Adrenal gland (tissue), 12 donors: ENCODE measurements around the gene HNF1A. TPM values are rescaled to one million over a fixed set of nuclear protein-coding genes. Genes with fewer than 3 reads are reported as not detected.

ENCODE experiments used
- DNase-seq, 7 donors: peaks; one replicate each; pipeline ENCODE4 v3.0.0-alpha.2; 2019 to 2020
- H3K27ac ChIP-seq, 5 donors: fragments of 200-600 bp; sonication (generic) in 4 of 5; 1 replicate in 3 of 5; 2 replicates in 2 of 5; pipeline versions ENCODE4 v1.5.1 to v1.8.0; 2016 to 2020; ENCODE audit warnings: mild to moderate bottlenecking in 1 of 5
- H3K27me3 ChIP-seq: fragments of 200-600 bp; 2 replicates; pipeline ENCODE4 v1.8.0; 2021
- H3K36me3 ChIP-seq, 2 donors: fragments of 200-600 bp; replicated peaks in 1 of 2; 1 replicate in 1 of 2; 2 replicates in 1 of 2; pipeline versions ENCODE4 v1.5.1 to v1.8.0; 2018 to 2022
- H3K4me1 ChIP-seq, 2 donors: fragments of 200-600 bp; replicated peaks in 1 of 2; 1 replicate in 1 of 2; 2 replicates in 1 of 2; pipeline versions ENCODE4 v1.5.1 to v1.8.0; 2018 to 2021
- H3K4me3 ChIP-seq, 4 donors: fragments of 200-600 bp; sonication (generic) in 3 of 4; one replicate each; pipeline ENCODE4 v1.5.1; 2016 to 2018
- H3K9me3 ChIP-seq, 3 donors: fragments of 200-600 bp; sonication (generic) in 1 of 3; replicated peaks in 1 of 3; 1 replicate in 2 of 3; 2 replicates in 1 of 3; pipeline versions ENCODE4 v1.5.1 to v1.8.0; 2016 to 2021
- CTCF ChIP-seq, 6 experiments: fragments of 450-650 bp in 4 of 6; fragments of 200-600 bp in 2 of 6; sonication (generic) in 1 of 6; IDR thresholded peaks; 1 replicate in 5 of 6; 2 replicates in 1 of 6; pipeline versions ENCODE4 v1.5.1 to v1.8.0; 2016 to 2021; ENCODE audit warnings: antibody characterized with exemption in 6 of 6, mild to moderate bottlenecking in 2 of 6, moderate library complexity in 1 of 6
- POLR2A ChIP-seq, 2 donors: fragments of 450-650 bp; IDR thresholded peaks; one replicate each; pipeline ENCODE4 v1.6.1; 2017; ENCODE audit warnings: antibody characterized with exemption in 2 of 2, mild to moderate bottlenecking in 2 of 2, moderate library complexity in 1 of 2
- WGBS, 4 donors: extraction: QIAGEN DNeasy Blood & Tissue Kit in 2 of 4; methylation state at CpG; one replicate each; pipeline versions ENCODE4 v1.1.5 to v1.1.7; 2013 to 2017; 5-methylcytosine and 5-hydroxymethylcytosine counted together
- intact Hi-C, 2 donors: fragments of 100-400 bp; cut with DNase I; formaldehyde crosslinking; loops; one replicate each; pipeline versions ENCODE4 v1.14.1 to v1.15.0; 2022 to 2023
- polyA plus RNA-seq, 3 donors: library from polyadenylated mRNA; stranded (reverse); fragments of 200-250 nt in 2 of 3; fragments of 350-450 nt in 1 of 3; fragmentation: Illumina TruSeq in 1 of 3; extraction: RNeasy Lipid Tissue Mini Kit (QIAGEN cat#74804) in 1 of 3; gene quantifications; one replicate each; pipeline ENCODE4 v1.2.3, GENCODE V29; 2013 to 2014
- total RNA-seq, 9 donors: library from RNA; depleted of rRNA in 4 of 9; stranded (reverse); fragments of >200 nt in 4 of 9; fragments of 120-200 nt in 1 of 9; fragmentation: NEBNext Ultra II Directional in 1 of 9; extraction: Animal tissue kit (Norgen Biotek cat#: 25700) in 1 of 9; gene quantifications; one replicate each; pipeline versions ENCODE4 v1.1.0 to v1.2.4, GENCODE V29; 2013 to 2023
- donor health status: healthy with polysubstance abuse.
- donor health status: Bipolar disorder and iron deficiency.
- donor health status: DM: yes; HTN: yes; CAD: no.
- donor health status: DM: no; HTN: no; CAD: no.
- donor health status: DM: no; HTN: no; CAD: no.
- donor health status: DM: yes; HTN: yes; CAD: no.

HNF1A gene
- total and polyA plus RNA-seq, 12 donors, result 0.03 to 0.08 TPM; not detected in 10

- Histone ChIP-seq H3K4me1 (no peaks in the 10 kb centered on the region), H3K27ac (no peak overlapping the region), H3K9me3 (no peaks in the 10 kb centered on the region), H3K4me3 (no peak overlapping the region), H3K27me3 (no peaks in the 10 kb centered on the region), H3K36me3 (no peaks in the 10 kb centered on the region)
- WGBS, 4 donors, result 78 to 88% (median 82%) methylated on average over 7 of the region's 7 CpGs
- TF ChIP-seq CTCF (IDR thresholded peaks at IDR 0.05), result no peak
- no peak for TF ChIP-seq POLR2A (IDR thresholded peaks at IDR 0.05)
- intact Hi-C loops, result no loop called here
- DNase-seq, result no peak
Measured at GRCh38 chr12:120932058-120932457, 46.3 kb upstream of the HNF1A start.

- no peak for DNase-seq
- no peaks in the 10 kb centered on the region for H3K9me3 ChIP-seq
- H3K4me3 ChIP-seq, result no peak overlapping the region
- no peak for TF ChIP-seq POLR2A (IDR thresholded peaks at IDR 0.05)
- no peaks in the 10 kb centered on the region for H3K36me3 ChIP-seq
- no peaks in the 10 kb centered on the region for H3K4me1 ChIP-seq
- H3K27me3 ChIP-seq, result no peaks in the 10 kb centered on the region
- 65 to 69% (median 67%) methylated on average over 9 of the region's 9 CpGs for WGBS, 4 donors
- no peak overlapping the region for H3K27ac ChIP-seq
- intact Hi-C loops, result no loop called here
Measured at GRCh38 chr12:120932956-120933526, 45.3 kb upstream of the HNF1A start.

DNA sequence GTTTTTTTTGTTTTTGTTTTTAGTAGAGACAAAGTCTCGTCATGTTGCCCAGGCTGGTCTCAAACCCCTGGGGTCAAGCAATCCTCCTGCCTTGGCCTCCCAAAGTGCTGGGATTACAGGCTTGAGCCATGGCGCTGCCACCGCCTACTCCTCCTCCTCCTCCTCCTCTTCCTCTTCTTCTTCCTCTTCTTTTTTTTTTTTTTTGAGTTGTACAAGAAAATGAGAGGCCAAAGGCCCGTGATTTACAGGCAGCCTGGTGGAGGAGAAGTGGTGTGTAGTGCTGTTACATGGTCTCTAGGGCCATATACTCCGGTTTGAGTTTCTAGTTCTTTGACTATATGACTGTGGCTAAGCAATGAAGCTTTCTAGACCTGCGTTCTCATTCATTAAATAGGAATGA lies 44.6 kb upstream of the HNF1A start:
- WGBS, 4 donors, result 80 to 83% (median 81%) methylated on average over 6 of the region's 6 CpGs
- Histone ChIP-seq H3K27ac (no peak overlapping the region), H3K27me3 (no peaks in the 10 kb centered on the region), H3K9me3 (no peaks in the 10 kb centered on the region), H3K4me1 (no peaks in the 10 kb centered on the region), H3K36me3 (no peaks in the 10 kb centered on the region), H3K4me3 (no peak overlapping the region)
- intact Hi-C loops, result no loop called here
- no peak for DNase-seq
- TF ChIP-seq CTCF (IDR thresholded peaks at IDR 0.05), result no peak
- no peak for TF ChIP-seq POLR2A (IDR thresholded peaks at IDR 0.05)

DNA sequence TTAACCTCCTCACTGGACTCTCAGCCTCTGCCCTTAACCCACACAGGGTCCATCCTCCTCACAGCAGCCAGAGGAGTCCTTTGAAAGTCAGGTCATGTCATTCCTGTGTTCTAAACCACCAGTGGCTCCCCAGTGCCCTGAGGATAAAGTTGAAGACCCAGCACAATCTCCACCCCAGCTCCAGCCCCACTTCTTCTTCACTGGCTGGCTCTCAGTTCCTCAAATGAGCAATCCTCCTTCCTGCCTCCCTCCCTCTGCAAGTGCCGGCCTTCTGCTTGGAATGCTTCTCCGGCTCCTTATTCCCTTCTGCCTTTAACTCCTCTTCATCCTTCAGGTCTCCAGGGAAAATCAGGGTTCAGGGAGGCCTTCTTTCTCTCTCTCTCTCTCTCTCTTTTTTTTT lies 42.1 kb upstream of the HNF1A start:
- 42 to 61% (median 49%) methylated on average over 2 of the region's 2 CpGs for WGBS, 4 donors
- Histone ChIP-seq H3K36me3 (no peaks in the 10 kb centered on the region), H3K4me1 (no peaks in the 10 kb centered on the region), H3K27ac (peak overlapping the region in 2 of 5 donors; percentile 12 to 63), H3K9me3 (no peaks in the 10 kb centered on the region), H3K27me3 (no peaks in the 10 kb centered on the region), H3K4me3 (no peak overlapping the region)
- intact Hi-C loops, result no loop called here
- TF ChIP-seq POLR2A (IDR thresholded peaks at IDR 0.05), result no peak
- no peak for TF ChIP-seq CTCF (IDR thresholded peaks at IDR 0.05)
- peak in 5 of 7 donors; percentile 29 to 53 (median 32) for DNase-seq

- TF ChIP-seq POLR2A (IDR thresholded peaks at IDR 0.05), result no peak
- no peak for TF ChIP-seq CTCF (IDR thresholded peaks at IDR 0.05)
- H3K4me3 ChIP-seq, result no peak overlapping the region
- H3K27ac ChIP-seq, result no peak overlapping the region
- no peaks in the 10 kb centered on the region for H3K4me1 ChIP-seq
- DNase-seq, result no peak
- intact Hi-C loops, result no loop called here
- no peaks in the 10 kb centered on the region for H3K36me3 ChIP-seq
- no peaks in the 10 kb centered on the region for H3K9me3 ChIP-seq
- no peaks in the 10 kb centered on the region for H3K27me3 ChIP-seq
- WGBS, 4 donors, result 56 to 80% (median 74%) methylated on average over 3 of the region's 3 CpGs
Measured at GRCh38 chr12:120938496-120938895, 39.8 kb upstream of the HNF1A start.
